GM21423 (cell line): ENCODE data around the gene LRRC8E.
"Not testable (repeated sequence)": the region's sequence is repeated elsewhere in the genome, so short reads cannot be mapped to it uniquely, and the experiment has no call there.

ENCODE experiments used
- ATAC-seq: cut with Tn5 transposase; IDR thresholded peaks from one replicate; pipeline ENCODE4 v1.9.1; 2021; ENCODE audit warnings: mild to moderate bottlenecking, moderate library complexity; ENCODE audit not compliant: unreplicated experiment

Gene LRRC8E

GRCh38 chr19:7907122-7907521 is 18.8 kb downstream of the LRRC8E start:
- no peak for ATAC-seq

- ATAC-seq, result no peak
These were observed 19.2 kb downstream of the LRRC8E start for GRCh38 chr19:7907544-7907943.

- no peak for ATAC-seq
These were observed 19.9 kb downstream of the LRRC8E start for GRCh38 chr19:7908078-7908699.

- no peak for ATAC-seq
These were observed 20.6 kb downstream of the LRRC8E start for GRCh38 chr19:7908742-7909461.

- ATAC-seq, result no peak
These were observed 21.3 kb downstream of the LRRC8E start for GRCh38 chr19:7909471-7910067.

- ATAC-seq, result no peak
These were observed 22.2 kb downstream of the LRRC8E start for GRCh38 chr19:7910321-7911161.

- ATAC-seq, result no peak
These were observed 23.3 kb downstream of the LRRC8E start for GRCh38 chr19:7911508-7912143.

GRCh38 chr19:7912144-7912696 is 23.9 kb downstream of the LRRC8E start:
- ATAC-seq, result no peak

- no peak for ATAC-seq
These were observed 24.6 kb downstream of the LRRC8E start for GRCh38 chr19:7912697-7913564.

- ATAC-seq, result no peak
These were observed 25.3 kb downstream of the LRRC8E start for GRCh38 chr19:7913652-7914051.

- no peak for ATAC-seq
These were observed 25.8 kb downstream of the LRRC8E start for GRCh38 chr19:7914099-7914498.

GRCh38 chr19:7914598-7915045 is 26.3 kb downstream of the LRRC8E start, which contains the start of gene TGFBR3L:
Gene TGFBR3L, plus strand, starts transcription at chr19:7914830.
- no peak for ATAC-seq

- ATAC-seq, result no peak
These were observed 27.2 kb downstream of the LRRC8E start for GRCh38 chr19:7915250-7916102.

GRCh38 chr19:7916103-7916954 is 28.0 kb downstream of the LRRC8E start:
- no peak for ATAC-seq

- no peak for ATAC-seq
These were observed 28.6 kb downstream of the LRRC8E start for GRCh38 chr19:7916955-7917266.

- ATAC-seq, result no peak
These were observed 29.2 kb downstream of the LRRC8E start for GRCh38 chr19:7917267-7918061.

GRCh38 chr19:7918062-7918614 is 29.8 kb downstream of the LRRC8E start:
- ATAC-seq, result not testable (repeated sequence)
